Measurements from ENCODE around the gene CHRNB4. TPM values are rescaled to one million over a fixed set of nuclear protein-coding genes. Genes with fewer than 3 reads are reported as not detected.

CHRNB4 gene
- total RNA-seq, 4 donors from 2014 or later, result not detected

- no peak for ATAC-seq (ENCODE audit: low FRiP score)
- TF ChIP-seq CTCF (IDR thresholded peaks at IDR 0.05), result no peak
- DNase-seq (ENCODE audit: low spot score), result no peak
Observed at GRCh38 chr15:78620527-78621421, 20.2 kb downstream of the CHRNB4 start, which contains the start of gene CHRNA3. Gene CHRNA3, minus strand, starts transcription at chr15:78620996. Its CDS starts 202 bp downstream, at chr15:78620794.

- no peak for TF ChIP-seq CTCF (IDR thresholded peaks at IDR 0.05)
- ATAC-seq (ENCODE audit: low FRiP score), result no peak
- no peak for DNase-seq (ENCODE audit: low spot score)
Observed at GRCh38 chr15:78620021-78620526, 20.9 kb downstream of the CHRNB4 start.

- TF ChIP-seq CTCF (IDR thresholded peaks at IDR 0.05), result no peak
- DNase-seq (ENCODE audit: low spot score) (no peak), ATAC-seq (ENCODE audit: low FRiP score) (no peak)
Observed at GRCh38 chr15:78619022-78619950, 21.7 kb downstream of the CHRNB4 start.

GRCh38 chr15:78618490-78618934 is 22.5 kb downstream of the CHRNB4 start:
- DNase-seq (ENCODE audit: low spot score) (peak; percentile 100), ATAC-seq (ENCODE audit: low FRiP score) (peak; percentile 77)
- peak in 1 of 3 donors; percentile 81 for TF ChIP-seq CTCF (IDR thresholded peaks at IDR 0.05)

- ATAC-seq (ENCODE audit: low FRiP score) (peak; percentile 5), DNase-seq (ENCODE audit: low spot score) (no peak)
- TF ChIP-seq CTCF (IDR thresholded peaks at IDR 0.05), result no peak
Observed at GRCh38 chr15:78618064-78618463, 22.9 kb downstream of the CHRNB4 start.

- ATAC-seq (ENCODE audit: low FRiP score), result no peak
- no peak for TF ChIP-seq CTCF (IDR thresholded peaks at IDR 0.05)
- no peak for DNase-seq (ENCODE audit: low spot score)
Observed at GRCh38 chr15:78617516-78617915, 23.5 kb downstream of the CHRNB4 start.

All from omental fat pad (tissue), 4 donors.